Panc1 (cell line): ENCODE data around the gene AMPH.

Experiments used
- POLR2AphosphoS5 ChIP-seq: IDR thresholded peaks from 2 replicates; pipeline ENCODE4 v1.6.1; 2012; ENCODE audit warnings: mild to moderate bottlenecking, low read depth, low read length, moderate library complexity
- TF ChIP-seq, protein P1 (sequence below): fragments of 450-650 bp; IDR thresholded peaks from 2 replicates; pipeline ENCODE4 v1.5.1; 2017; ENCODE audit warnings: mild to moderate bottlenecking
- TF ChIP-seq, protein P2 (sequence below), 2 experiments: IDR thresholded peaks; 2 replicates each; pipeline ENCODE4 v1.6.1; 2011 to 2012; ENCODE audit warnings: low read depth in 2 of 2, control low read depth in 1 of 2, low read length in 1 of 2, mild to moderate bottlenecking in 1 of 2, moderate library complexity in 1 of 2; ENCODE audit not compliant: insufficient read depth in 1 of 2

DNA sequence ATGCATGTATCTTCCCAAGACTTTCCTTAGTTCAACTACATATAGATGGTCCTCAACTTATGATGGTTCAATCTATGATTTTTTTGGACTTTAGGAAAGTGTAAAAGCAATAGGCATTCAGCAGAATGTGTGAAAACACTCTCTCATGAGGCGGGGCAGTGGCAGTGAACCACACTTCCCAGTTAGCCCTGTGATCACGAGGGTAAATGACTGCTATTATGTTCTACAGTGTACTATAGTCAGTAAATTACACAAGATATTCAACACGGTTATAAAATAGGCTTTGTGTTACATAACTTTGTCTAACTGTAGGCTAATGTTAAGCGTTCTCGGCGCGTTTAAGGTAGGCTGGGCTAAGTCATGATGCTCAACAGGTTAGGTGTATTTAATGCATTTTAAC is 169.3 kb downstream of the AMPH start:
- TF ChIP-seq, protein P1, sequence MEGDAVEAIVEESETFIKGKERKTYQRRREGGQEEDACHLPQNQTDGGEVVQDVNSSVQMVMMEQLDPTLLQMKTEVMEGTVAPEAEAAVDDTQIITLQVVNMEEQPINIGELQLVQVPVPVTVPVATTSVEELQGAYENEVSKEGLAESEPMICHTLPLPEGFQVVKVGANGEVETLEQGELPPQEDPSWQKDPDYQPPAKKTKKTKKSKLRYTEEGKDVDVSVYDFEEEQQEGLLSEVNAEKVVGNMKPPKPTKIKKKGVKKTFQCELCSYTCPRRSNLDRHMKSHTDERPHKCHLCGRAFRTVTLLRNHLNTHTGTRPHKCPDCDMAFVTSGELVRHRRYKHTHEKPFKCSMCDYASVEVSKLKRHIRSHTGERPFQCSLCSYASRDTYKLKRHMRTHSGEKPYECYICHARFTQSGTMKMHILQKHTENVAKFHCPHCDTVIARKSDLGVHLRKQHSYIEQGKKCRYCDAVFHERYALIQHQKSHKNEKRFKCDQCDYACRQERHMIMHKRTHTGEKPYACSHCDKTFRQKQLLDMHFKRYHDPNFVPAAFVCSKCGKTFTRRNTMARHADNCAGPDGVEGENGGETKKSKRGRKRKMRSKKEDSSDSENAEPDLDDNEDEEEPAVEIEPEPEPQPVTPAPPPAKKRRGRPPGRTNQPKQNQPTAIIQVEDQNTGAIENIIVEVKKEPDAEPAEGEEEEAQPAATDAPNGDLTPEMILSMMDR = no peak
- TF ChIP-seq, protein P2, sequence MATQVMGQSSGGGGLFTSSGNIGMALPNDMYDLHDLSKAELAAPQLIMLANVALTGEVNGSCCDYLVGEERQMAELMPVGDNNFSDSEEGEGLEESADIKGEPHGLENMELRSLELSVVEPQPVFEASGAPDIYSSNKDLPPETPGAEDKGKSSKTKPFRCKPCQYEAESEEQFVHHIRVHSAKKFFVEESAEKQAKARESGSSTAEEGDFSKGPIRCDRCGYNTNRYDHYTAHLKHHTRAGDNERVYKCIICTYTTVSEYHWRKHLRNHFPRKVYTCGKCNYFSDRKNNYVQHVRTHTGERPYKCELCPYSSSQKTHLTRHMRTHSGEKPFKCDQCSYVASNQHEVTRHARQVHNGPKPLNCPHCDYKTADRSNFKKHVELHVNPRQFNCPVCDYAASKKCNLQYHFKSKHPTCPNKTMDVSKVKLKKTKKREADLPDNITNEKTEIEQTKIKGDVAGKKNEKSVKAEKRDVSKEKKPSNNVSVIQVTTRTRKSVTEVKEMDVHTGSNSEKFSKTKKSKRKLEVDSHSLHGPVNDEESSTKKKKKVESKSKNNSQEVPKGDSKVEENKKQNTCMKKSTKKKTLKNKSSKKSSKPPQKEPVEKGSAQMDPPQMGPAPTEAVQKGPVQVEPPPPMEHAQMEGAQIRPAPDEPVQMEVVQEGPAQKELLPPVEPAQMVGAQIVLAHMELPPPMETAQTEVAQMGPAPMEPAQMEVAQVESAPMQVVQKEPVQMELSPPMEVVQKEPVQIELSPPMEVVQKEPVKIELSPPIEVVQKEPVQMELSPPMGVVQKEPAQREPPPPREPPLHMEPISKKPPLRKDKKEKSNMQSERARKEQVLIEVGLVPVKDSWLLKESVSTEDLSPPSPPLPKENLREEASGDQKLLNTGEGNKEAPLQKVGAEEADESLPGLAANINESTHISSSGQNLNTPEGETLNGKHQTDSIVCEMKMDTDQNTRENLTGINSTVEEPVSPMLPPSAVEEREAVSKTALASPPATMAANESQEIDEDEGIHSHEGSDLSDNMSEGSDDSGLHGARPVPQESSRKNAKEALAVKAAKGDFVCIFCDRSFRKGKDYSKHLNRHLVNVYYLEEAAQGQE (IDR thresholded peaks at IDR 0.05; ENCODE audit: insufficient read depth in 1 of 2, low read depth in 2 of 2, low read length in 1 of 2) = no peak
- no peak for TF ChIP-seq POLR2AphosphoS5
